Ishikawa (cell line): Measurements from ENCODE around the gene UQCC5.

ENCODE experiments used
- CEBPB ChIP-seq: IDR thresholded peaks from 2 replicates; pipeline ENCODE4 v1.6.1; 2012
- CREB1 ChIP-seq: IDR thresholded peaks from 2 replicates; pipeline ENCODE4 v1.6.1; 2012; ENCODE audit warnings: low read depth
- EGR1 ChIP-seq: IDR thresholded peaks from 2 replicates; pipeline ENCODE4 v1.6.1; 2012
- EP300 ChIP-seq: IDR thresholded peaks from 2 replicates; pipeline ENCODE4 v1.6.1; 2012; ENCODE audit warnings: borderline replicate concordance
- NFIC ChIP-seq: IDR thresholded peaks from 2 replicates; pipeline ENCODE4 v1.6.1; 2012
- RAD21 ChIP-seq: IDR thresholded peaks from 2 replicates; pipeline ENCODE4 v1.6.1; 2012; ENCODE audit warnings: low read depth
- TAF1 ChIP-seq: IDR thresholded peaks from 2 replicates; pipeline ENCODE4 v1.6.1; 2012; ENCODE audit warnings: low read depth, mild to moderate bottlenecking
- TCF12 ChIP-seq: IDR thresholded peaks from 2 replicates; pipeline ENCODE4 v1.6.1; 2012; ENCODE audit warnings: low read depth
- TEAD4 ChIP-seq: IDR thresholded peaks from 2 replicates; pipeline ENCODE4 v1.6.1; 2012
- YY1 ChIP-seq: IDR thresholded peaks from 2 replicates; pipeline ENCODE4 v1.6.1; 2012; ENCODE audit warnings: low read depth
- TF ChIP-seq, protein P1 (sequence below): IDR thresholded peaks from 2 replicates; pipeline ENCODE4 v1.6.1; 2012; ENCODE audit warnings: low read depth, mild to moderate bottlenecking

DNA sequence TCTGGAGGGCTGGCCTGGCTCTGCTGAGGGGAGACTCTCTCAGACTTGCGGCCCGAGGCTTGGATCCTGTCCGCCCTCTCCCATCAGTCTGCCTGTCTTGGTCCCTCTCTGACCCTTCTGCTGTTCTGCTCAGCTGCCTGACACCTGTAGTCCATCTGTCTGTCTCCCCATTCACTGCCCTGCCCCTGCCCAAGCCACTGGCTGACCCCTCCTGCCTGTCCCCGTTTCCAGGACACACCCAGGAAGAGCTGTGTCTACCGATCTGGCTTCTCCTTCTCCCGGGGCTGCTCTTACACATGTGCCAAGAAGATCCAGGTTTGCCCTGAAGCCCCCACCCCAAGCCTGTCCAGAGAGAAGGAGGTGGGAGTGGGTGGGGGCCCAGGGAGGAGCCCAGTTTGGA lies 21.2 kb upstream of the UQCC5 start:
- TF ChIP-seq, protein P1, sequence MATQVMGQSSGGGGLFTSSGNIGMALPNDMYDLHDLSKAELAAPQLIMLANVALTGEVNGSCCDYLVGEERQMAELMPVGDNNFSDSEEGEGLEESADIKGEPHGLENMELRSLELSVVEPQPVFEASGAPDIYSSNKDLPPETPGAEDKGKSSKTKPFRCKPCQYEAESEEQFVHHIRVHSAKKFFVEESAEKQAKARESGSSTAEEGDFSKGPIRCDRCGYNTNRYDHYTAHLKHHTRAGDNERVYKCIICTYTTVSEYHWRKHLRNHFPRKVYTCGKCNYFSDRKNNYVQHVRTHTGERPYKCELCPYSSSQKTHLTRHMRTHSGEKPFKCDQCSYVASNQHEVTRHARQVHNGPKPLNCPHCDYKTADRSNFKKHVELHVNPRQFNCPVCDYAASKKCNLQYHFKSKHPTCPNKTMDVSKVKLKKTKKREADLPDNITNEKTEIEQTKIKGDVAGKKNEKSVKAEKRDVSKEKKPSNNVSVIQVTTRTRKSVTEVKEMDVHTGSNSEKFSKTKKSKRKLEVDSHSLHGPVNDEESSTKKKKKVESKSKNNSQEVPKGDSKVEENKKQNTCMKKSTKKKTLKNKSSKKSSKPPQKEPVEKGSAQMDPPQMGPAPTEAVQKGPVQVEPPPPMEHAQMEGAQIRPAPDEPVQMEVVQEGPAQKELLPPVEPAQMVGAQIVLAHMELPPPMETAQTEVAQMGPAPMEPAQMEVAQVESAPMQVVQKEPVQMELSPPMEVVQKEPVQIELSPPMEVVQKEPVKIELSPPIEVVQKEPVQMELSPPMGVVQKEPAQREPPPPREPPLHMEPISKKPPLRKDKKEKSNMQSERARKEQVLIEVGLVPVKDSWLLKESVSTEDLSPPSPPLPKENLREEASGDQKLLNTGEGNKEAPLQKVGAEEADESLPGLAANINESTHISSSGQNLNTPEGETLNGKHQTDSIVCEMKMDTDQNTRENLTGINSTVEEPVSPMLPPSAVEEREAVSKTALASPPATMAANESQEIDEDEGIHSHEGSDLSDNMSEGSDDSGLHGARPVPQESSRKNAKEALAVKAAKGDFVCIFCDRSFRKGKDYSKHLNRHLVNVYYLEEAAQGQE: no peak
- TF ChIP-seq YY1: no peak
- no peak for TF ChIP-seq RAD21
- no peak for TF ChIP-seq EGR1
- TF ChIP-seq EP300: no peak
- no peak for TF ChIP-seq NFIC
- no peak for TF ChIP-seq CEBPB
- TF ChIP-seq TAF1: no peak
- no peak for TF ChIP-seq TCF12
- no peak for TF ChIP-seq TEAD4
- no peak for TF ChIP-seq CREB1
